Putamen (tissue), 1 donor: ENCODE data around the gene CCDC187.

Experiments
- DNase-seq: peaks from one replicate; pipeline ENCODE4 v3.0.0-alpha.2; 2016; ENCODE audit warnings: low spot score

Gene CCDC187

DNA sequence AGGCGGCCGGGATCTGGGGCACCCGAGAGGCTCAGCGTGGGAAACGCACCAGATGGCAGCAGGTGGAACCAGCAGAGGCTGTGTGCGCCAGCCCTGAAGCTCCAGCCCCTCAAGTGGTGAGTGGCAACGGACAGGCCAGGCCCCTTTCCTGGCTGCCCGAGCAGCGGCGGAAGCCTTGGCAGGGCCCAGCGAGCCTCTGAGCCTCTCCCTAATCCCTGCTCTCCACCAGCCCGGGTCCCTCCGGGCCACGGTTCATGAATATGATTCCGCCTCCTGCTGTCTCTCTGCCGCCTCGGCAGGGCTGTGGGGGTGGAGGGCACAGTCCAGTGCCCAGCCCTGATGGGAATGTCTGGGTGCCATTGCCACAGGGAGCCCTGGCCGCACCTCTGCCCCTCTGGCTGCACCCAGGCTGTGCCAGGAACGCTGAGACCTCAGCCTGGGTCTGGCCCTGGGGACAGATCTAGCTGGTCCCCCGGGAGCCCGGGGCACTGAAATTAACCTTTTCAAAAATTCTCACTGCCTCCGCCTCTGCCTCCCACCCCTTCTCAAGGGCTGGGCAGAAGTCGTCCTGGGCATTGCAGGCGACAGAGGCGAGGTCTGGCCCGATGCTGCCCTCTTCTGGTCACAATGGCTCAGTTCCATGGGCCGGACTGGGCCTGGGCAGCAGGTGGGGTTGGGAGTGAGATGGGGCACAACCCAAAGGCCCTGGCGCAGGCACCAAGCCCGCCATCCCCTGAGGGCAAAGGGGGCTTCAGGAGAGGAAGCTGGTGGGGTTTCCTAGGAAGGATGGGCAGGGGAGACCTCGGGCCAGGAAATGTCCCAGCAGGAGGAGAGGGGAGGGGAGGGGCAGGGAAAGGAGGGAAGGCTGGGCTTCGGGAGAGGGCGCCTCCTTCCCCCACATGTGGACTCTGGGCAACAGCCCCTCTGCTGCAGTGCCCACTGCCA is 20.3 kb downstream of the CCDC187 start:
- DNase-seq, result peak; percentile 62

DNA sequence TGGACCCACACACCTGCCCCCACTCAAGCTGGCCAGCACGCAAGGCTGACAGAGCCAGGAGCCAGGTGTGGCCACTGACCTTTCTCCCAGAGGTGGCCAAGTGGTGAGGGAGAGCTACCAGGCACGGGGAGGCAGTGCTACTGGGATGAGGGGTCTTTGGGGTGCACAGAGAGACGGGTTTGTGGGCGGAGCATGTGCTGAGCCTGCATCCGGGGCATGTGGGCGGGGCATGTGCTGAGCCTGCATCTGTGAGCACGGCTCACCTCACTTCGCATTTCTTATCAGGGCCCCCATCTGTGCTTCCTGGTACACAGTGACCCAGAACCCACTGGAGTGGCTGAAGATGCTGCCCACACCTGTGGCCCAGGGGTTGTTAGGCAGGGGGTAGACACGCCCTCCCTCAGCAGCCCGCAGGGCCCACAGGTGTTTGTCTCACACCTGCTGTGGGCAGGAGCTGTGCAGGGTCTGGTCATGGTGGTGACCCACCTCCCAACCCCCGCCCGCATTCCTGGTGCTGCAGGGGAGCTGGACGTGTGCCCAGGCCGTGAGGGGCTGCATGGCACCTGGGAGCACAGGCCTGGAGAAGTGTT is 21.5 kb downstream of the CCDC187 start:
- DNase-seq, result no peak

DNA sequence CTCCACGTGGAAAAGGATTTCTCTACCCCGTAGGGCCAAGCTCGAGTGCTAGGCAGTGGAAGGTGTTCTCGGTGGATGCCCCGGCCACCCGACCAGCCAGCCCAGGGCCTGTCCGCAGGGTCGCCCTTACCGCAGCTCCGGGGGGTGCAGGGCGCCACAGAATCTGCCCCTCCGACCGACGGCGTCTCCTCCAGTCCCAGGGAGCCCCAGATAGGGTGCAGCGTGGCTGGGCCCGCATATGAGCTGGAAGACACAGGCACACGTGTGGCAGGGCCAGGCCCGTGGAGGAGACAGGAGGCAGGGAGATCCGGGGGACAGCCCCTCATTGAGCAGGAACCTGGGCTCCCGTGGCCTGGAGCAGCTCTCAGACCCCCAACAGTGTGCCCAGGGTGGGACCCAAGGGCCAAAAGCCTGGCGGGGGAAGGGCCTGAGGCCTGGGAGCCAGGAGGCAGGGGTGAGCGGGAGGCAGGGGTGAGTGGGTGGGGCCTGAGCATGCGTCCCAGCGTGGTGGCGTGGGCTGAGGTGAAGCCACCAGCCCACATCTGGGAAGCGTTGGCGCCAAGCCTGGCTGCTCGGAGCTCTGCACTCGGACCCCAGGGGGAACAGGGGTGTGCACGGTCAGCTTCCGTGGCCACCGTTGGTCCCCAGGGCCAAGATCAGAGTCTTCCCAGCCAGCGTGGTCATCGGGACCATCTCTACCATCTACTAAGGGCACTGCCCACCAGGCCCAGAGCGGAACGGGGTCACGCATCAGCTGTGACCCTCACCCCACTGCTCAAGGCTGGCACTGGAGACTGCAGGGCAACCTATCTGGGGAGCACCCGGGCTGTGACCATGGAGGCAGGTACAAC is 22.2 kb downstream of the CCDC187 start:
- DNase-seq, result no peak

DNA sequence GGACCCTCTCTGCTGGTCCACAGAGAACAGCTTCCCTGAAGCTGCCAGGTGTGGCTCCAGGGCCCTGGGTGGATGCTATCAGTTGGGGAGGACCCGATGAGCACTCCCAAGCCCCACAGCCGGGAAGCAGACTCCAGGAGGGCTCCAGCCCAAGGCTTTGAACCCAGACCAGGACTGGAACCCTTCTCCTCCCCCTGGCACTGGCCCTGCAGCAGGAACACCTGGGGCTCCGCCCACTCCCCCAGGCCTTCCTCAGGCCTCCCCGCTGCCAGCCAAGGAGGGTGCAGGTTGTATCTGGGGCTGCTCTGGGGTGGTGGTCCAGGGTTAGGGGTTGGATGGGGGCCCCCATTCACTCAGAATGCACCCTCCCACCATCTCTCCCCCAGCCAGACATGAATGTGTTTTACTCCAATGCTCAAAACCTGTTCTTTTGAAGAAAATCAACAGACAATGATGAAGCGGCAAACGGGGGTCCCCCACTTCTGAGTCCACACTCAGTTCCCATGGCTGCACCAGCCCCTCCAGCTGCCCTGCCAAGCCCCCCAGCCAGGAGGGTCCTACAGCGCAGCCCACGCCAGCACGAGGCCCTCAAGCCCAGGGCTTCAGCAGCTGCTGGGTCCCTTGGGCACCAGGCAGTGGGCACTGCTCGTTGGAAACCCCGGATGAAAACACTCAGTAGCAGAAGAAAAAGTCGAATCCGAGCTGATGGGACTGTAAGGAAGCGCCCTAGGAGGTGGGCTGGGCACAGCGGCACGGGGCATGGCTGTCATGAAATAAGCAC is 23.2 kb downstream of the CCDC187 start:
- DNase-seq, result no peak

DNA sequence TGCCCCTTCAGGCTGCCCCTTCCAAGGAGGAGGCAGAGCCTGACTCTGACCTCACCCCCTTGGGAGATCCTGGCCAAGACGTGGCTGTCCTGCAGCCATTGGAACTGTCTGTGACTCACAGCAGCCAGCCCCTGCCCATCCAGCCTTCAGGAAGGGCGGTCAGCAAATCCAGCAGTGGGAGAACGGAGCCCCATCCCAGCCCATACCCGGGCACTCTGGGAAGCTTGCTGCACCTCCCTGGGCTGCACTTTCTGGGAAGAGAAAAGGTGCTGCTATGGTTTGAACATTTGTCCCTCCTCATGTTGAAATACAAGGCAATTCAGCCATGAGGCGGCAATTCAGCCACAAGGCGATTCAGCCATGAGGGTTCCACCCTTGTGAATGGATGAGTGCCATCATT is 24.4 kb downstream of the CCDC187 start:
- no peak for DNase-seq

- DNase-seq, result no peak
These were observed 25.0 kb downstream of the CCDC187 start for GRCh38 chr9:136278894-136279293.

DNA sequence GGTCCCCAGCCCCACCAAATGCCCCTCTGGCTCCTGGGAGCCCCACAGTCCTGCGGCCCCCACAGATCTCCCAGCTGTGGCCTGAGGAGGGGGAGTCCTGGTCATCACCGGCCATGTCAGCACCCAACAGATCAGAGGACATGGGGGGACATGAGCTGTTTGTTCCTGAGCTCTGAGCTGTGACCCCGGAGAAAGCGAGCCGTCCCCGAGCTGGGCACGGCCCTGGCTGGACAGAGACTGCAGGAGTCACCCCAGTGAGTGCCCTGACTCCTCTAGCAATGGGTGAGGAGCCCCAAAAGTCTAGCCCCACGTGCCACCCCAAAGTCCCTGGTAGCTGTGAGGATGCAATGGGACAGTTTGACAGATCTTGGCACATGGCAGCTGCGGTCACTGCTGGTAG is 25.7 kb downstream of the CCDC187 start:
- DNase-seq, result no peak

- no peak for DNase-seq
These were observed 26.1 kb downstream of the CCDC187 start for GRCh38 chr9:136277746-136278145.

DNA sequence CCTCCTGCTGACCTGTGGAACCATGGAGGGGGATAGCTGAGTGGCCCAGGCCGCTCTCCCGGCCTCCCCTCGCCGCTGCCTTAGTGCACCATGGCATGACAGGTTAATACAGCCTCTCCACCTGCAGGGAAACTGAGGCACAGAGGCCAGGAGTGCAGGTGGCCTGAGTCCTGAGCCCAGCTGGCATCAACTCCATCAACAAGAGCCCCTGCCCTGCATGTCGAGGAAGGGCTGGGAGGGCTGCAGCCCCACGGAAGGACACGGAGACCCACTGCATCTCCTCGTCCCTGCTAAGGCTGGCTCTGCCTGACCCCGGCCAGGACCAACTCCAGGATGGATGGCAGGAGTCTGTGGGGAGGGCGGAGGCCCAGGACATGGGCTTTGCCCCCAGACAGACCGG is 27.2 kb downstream of the CCDC187 start:
- no peak for DNase-seq

DNA sequence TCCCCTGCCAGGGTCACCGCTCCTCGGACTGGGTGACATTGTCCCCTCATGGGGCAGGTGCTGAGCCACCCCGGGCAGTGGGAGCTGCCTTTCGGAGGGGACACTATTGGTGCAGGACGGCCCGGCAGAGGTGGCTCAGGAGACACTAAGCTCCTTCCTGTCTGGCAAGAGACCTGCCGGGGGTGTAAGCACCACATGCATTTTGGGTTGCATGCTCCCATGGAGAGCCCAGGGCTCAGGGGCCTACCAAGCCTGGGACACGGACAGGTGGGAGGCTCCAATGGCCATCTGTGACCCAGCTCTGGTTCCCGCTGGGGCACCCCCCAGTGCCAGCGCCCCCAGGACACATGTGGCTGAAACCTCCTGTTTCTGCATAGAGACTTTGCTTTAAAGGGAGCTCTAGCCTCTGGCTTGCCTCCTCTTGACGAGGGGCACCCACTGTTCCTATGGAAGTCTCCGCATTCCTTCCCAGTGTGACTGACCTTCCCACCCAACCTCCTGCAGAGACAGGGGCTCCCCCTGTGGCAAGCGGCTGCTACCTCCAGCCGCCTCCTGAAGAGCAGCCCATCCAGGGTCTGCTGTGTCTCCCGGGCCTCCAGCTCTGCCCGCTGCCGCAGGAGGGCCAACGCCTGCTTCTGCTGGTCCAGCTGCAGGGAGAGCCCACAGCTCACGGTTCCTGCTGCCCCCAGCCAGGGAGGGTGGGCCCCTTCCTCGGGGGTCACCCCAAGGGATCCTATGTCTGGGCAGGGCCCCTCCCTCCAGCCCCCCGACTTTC is 28.1 kb downstream of the CCDC187 start:
- no peak for DNase-seq

DNA sequence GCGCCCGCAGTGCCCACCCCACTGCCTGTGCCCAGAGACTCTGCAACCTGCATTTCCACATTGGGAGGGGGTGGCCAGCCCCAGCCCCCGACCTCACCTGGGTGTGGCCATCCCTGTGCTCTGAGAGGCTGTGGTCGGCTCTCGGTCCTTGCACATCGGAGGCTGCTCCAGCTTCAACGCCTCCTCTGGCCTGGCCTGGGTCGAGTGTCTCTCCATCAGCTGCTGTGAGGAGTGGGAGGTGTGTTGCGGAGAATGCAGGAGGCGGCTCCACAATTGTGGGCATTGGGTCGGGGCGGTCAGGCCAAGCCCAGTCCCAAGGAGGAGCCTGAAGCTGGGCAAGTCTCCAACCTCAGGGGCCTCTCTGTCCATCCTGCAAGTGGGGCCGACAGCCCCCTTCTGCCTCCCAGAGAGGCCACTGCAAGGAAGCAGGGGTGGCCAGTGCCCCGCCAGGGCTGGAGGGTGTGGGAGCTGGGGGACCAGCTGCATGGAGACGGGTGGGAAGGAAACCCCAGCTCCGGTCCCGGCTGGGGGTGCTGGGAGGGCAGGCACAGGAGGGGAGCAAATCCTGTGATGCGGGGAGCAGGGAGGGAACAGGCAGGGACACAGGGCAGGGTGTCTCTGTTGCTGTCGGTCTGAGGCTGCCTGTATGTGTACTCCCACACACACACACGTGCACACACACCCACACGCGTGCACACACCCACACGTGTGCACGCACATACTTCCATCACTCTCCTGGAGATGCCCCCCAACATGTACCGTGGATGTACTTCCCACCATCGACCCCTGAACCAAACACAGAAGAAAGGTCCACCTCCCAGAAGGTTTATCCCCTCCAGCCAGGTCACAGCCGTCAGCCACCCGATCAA is 28.9 kb downstream of the CCDC187 start:
- no peak for DNase-seq

- no peak for DNase-seq
These were observed 29.7 kb downstream of the CCDC187 start for GRCh38 chr9:136273921-136274785.

- DNase-seq, result no peak
These were observed 30.5 kb downstream of the CCDC187 start for GRCh38 chr9:136273244-136273865.

GRCh38 chr9:136270173-136270705 is 33.7 kb downstream of the CCDC187 start:
- DNase-seq, result no peak

DNA sequence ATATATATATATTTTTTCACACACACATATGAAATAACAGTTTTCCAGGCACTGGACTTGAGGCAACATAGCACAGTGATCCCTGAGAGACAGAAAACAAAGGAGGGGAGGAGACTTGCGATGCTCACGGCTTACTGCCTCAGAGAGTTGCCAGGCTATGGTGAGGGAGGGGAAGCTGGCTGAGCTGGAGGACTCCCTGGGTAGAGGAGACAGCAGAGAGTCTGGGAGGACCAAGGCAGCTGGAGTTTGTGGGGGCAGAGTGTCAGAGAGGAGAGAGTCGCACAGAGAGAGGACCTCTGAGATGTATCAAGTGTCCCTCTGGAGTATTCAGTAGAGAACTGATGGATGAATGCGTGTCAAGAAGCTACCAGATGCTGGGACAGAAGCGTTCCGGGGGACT is 35.2 kb downstream of the CCDC187 start:
- no peak for DNase-seq

- no peak for DNase-seq
These were observed 35.6 kb downstream of the CCDC187 start for GRCh38 chr9:136268318-136268717.

GRCh38 chr9:136267261-136268111 is 36.4 kb downstream of the CCDC187 start:
- DNase-seq, result peak; percentile 82
